NB4 (cell line): ENCODE results near the gene GTF3C4.

Experiments
- CTCF ChIP-seq: IDR thresholded peaks from one replicate; pipeline ENCODE4 v1.5.1; 2012; ENCODE audit warnings: low read depth, low read length
- MAX ChIP-seq: IDR thresholded peaks from 2 replicates; pipeline ENCODE4 v1.6.1; 2011; ENCODE audit warnings: low read depth, low read length
- MYC ChIP-seq: IDR thresholded peaks from 2 replicates; pipeline ENCODE4 v1.6.1; 2011; ENCODE audit warnings: low read depth, low read length
- POLR2A ChIP-seq: IDR thresholded peaks from 2 replicates; pipeline ENCODE4 v1.6.1; 2011; ENCODE audit warnings: mild to moderate bottlenecking; ENCODE audit not compliant: insufficient read length; ENCODE audit errors: extremely low read depth

GRCh38 chr9:132651259-132651658, 19.0 kb upstream of the GTF3C4 start:
- TF ChIP-seq CTCF (peak; percentile 57), MAX (no peak; the same call in 1 of the 2 replicates), POLR2A (no peak), MYC (no peak)
